ENCODE data around the gene MYRFL.

MYRFL gene

DNA sequence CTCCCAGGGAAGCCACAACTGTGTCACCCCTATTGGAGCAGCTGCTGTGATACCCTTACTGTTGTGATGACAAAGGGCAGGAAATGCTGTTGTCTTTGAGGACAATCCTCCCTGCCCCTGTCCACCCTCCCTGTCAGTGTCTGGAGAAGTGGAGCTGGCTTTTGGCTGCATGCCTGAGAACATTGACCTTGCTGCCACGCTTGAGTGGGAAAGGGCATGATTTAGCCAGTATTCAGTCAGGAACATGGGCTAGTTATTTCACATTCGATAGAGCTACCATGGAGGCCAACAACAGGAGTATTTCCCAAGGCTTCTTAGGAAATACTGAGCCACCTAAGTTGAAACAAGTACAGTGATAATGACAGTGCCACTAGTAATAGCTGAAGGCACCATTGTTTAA lies 59.4 kb downstream of the MYRFL start:
- Histone ChIP-seq H3K4me2 (ENCODE audit: low read length) (no peak overlapping the region), H4K20me1 (ENCODE audit: control insufficient read depth, insufficient read depth, low read depth, low read length) (no peaks in the 10 kb centered on the region), H3K9me3 (ENCODE audit: control insufficient read depth, insufficient read depth, low read length) (no peaks in the 10 kb centered on the region), H3K4me1 (ENCODE audit: control insufficient read depth, low read length) (peaks cover 37% of the 10 kb centered on the region), H3K36me3 (ENCODE audit: control insufficient read depth, low read length) (no peaks in the 10 kb centered on the region), H3K27ac (ENCODE audit: low read depth, low read length) (no peak overlapping the region), H3F3A (ENCODE audit: control insufficient read depth, insufficient read depth) (no peaks in the 10 kb centered on the region), H3K79me2 (ENCODE audit: control insufficient read depth, low read length) (no peaks in the 10 kb centered on the region), H3K9me2 (replicated peaks; ENCODE audit: control insufficient read depth, low read length) (no peaks in the 10 kb centered on the region), H3K4me3 (ENCODE audit: low read length) (no peak overlapping the region), H3K27me3 (ENCODE audit: control insufficient read depth, low read length) (no peaks in the 10 kb centered on the region)
- TF ChIP-seq, protein P1, sequence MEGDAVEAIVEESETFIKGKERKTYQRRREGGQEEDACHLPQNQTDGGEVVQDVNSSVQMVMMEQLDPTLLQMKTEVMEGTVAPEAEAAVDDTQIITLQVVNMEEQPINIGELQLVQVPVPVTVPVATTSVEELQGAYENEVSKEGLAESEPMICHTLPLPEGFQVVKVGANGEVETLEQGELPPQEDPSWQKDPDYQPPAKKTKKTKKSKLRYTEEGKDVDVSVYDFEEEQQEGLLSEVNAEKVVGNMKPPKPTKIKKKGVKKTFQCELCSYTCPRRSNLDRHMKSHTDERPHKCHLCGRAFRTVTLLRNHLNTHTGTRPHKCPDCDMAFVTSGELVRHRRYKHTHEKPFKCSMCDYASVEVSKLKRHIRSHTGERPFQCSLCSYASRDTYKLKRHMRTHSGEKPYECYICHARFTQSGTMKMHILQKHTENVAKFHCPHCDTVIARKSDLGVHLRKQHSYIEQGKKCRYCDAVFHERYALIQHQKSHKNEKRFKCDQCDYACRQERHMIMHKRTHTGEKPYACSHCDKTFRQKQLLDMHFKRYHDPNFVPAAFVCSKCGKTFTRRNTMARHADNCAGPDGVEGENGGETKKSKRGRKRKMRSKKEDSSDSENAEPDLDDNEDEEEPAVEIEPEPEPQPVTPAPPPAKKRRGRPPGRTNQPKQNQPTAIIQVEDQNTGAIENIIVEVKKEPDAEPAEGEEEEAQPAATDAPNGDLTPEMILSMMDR (IDR thresholded peaks at IDR 0.05; ENCODE audit: low read depth, low read length, poor library complexity, severe bottlenecking) = no peak
- TF ChIP-seq EZH2phosphoT487 (IDR thresholded peaks at IDR 0.05; ENCODE audit: borderline replicate concordance, low read length) = no peak

DNA sequence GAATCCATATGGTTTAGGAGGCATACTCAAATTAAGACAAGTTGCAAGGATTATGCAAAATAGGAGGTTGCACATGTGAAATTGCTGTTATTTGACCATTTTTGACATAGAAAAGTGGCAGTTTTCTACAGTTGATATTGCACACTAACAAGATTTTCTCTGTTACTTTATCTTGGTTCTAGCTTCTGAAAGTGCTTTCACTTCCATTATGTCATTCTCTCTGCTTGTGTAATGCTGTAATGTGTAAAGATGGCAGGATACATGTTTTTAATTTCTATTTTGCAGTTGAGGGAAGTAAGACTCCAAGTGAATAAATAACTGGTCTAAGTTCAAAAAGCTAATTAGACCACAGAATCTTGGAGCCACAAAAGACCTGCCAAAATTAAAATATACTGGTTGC lies 60.6 kb downstream of the MYRFL start:
- H4K20me1 ChIP-seq (ENCODE audit: control insufficient read depth, insufficient read depth, low read depth, low read length) = no peaks in the 10 kb centered on the region
- H3K4me3 ChIP-seq (ENCODE audit: low read length) = 0 out of 2 replicates have a peak overlapping the region, but pooled peaks have one; percentile 5
- no peaks in the 10 kb centered on the region for H3K9me3 ChIP-seq (ENCODE audit: control insufficient read depth, insufficient read depth, low read length)
- H3K79me2 ChIP-seq (ENCODE audit: control insufficient read depth, low read length) = no peaks in the 10 kb centered on the region
- H3K27me3 ChIP-seq (ENCODE audit: control insufficient read depth, low read length) = no peaks in the 10 kb centered on the region
- no peaks in the 10 kb centered on the region for H3K9me2 ChIP-seq (replicated peaks; ENCODE audit: control insufficient read depth, low read length)
- H3K36me3 ChIP-seq (ENCODE audit: control insufficient read depth, low read length) = no peaks in the 10 kb centered on the region
- no peaks in the 10 kb centered on the region for H3F3A ChIP-seq (ENCODE audit: control insufficient read depth, insufficient read depth)
- peaks cover 24% of the 10 kb centered on the region for H3K4me1 ChIP-seq (ENCODE audit: control insufficient read depth, low read length)
- 0 out of 2 replicates have a peak overlapping the region, but pooled peaks have one; percentile 0 for H3K27ac ChIP-seq (ENCODE audit: low read depth, low read length)
- TF ChIP-seq EZH2phosphoT487 (IDR thresholded peaks at IDR 0.05; ENCODE audit: borderline replicate concordance, low read length) = no peak
- TF ChIP-seq, protein P1 (IDR thresholded peaks at IDR 0.05; ENCODE audit: low read depth, low read length, poor library complexity, severe bottlenecking) = no peak
- peak overlapping the region; percentile 28 for H3K4me2 ChIP-seq (ENCODE audit: low read length)

DNA sequence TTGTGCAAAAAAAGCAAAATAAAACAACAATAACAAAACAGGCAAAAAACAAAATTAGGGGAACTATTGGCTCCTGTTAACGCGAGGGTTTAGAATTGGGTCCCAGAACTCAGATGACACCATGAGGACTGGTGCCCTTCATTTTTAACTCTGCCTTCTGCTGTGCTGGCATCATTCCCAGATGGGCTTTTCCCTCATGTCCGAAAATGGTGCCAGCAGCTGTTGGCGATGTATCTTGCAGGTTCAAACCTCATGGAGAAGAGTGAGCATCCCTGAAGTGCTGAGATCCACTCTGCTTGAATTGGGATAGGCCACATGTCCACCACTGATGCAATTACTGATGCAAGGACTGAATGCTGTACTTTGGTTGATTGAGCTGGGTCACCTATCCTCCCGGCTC lies 61.1 kb downstream of the MYRFL start:
- no peak for TF ChIP-seq EZH2phosphoT487 (IDR thresholded peaks at IDR 0.05; ENCODE audit: borderline replicate concordance, low read length)
- TF ChIP-seq, protein P1 (IDR thresholded peaks at IDR 0.05; ENCODE audit: low read depth, low read length, poor library complexity, severe bottlenecking) = no peak

More for the DNA sequence above, 61.1 kb downstream of the MYRFL start:
- Histone ChIP-seq H3K4me3 (ENCODE audit: low read length) (no peak overlapping the region), H3K4me1 (ENCODE audit: control insufficient read depth, low read length) (peaks cover 24% of the 10 kb centered on the region), H3K79me2 (ENCODE audit: control insufficient read depth, low read length) (no peaks in the 10 kb centered on the region), H3K27ac (ENCODE audit: low read depth, low read length) (no peak overlapping the region), H3F3A (ENCODE audit: control insufficient read depth, insufficient read depth) (no peaks in the 10 kb centered on the region), H3K36me3 (ENCODE audit: control insufficient read depth, low read length) (no peaks in the 10 kb centered on the region), H3K9me3 (ENCODE audit: control insufficient read depth, insufficient read depth, low read length) (no peaks in the 10 kb centered on the region), H3K9me2 (replicated peaks; ENCODE audit: control insufficient read depth, low read length) (no peaks in the 10 kb centered on the region), H3K27me3 (ENCODE audit: control insufficient read depth, low read length) (no peaks in the 10 kb centered on the region), H3K4me2 (ENCODE audit: low read length) (no peak overlapping the region), H4K20me1 (ENCODE audit: control insufficient read depth, insufficient read depth, low read depth, low read length) (no peaks in the 10 kb centered on the region)

All from DOHH2 (cell line).